Ishikawa (cell line): Measurements from ENCODE around the gene TRIP10.

Experiments used
- CREB1 ChIP-seq: IDR thresholded peaks from 2 replicates; pipeline ENCODE4 v1.6.1; 2012; ENCODE audit warnings: low read depth
- EGR1 ChIP-seq: IDR thresholded peaks from 2 replicates; pipeline ENCODE4 v1.6.1; 2012
- FOXM1 ChIP-seq: IDR thresholded peaks from 2 replicates; pipeline ENCODE4 v1.6.1; 2012; ENCODE audit warnings: low read depth, borderline replicate concordance
- NFIC ChIP-seq: IDR thresholded peaks from 2 replicates; pipeline ENCODE4 v1.6.1; 2012
- RAD21 ChIP-seq: IDR thresholded peaks from 2 replicates; pipeline ENCODE4 v1.6.1; 2012; ENCODE audit warnings: low read depth
- TAF1 ChIP-seq: IDR thresholded peaks from 2 replicates; pipeline ENCODE4 v1.6.1; 2012; ENCODE audit warnings: low read depth, mild to moderate bottlenecking
- TCF12 ChIP-seq: IDR thresholded peaks from 2 replicates; pipeline ENCODE4 v1.6.1; 2012; ENCODE audit warnings: low read depth
- TF ChIP-seq, protein P1 (sequence below): IDR thresholded peaks from 2 replicates; pipeline ENCODE4 v1.6.1; 2012

DNA sequence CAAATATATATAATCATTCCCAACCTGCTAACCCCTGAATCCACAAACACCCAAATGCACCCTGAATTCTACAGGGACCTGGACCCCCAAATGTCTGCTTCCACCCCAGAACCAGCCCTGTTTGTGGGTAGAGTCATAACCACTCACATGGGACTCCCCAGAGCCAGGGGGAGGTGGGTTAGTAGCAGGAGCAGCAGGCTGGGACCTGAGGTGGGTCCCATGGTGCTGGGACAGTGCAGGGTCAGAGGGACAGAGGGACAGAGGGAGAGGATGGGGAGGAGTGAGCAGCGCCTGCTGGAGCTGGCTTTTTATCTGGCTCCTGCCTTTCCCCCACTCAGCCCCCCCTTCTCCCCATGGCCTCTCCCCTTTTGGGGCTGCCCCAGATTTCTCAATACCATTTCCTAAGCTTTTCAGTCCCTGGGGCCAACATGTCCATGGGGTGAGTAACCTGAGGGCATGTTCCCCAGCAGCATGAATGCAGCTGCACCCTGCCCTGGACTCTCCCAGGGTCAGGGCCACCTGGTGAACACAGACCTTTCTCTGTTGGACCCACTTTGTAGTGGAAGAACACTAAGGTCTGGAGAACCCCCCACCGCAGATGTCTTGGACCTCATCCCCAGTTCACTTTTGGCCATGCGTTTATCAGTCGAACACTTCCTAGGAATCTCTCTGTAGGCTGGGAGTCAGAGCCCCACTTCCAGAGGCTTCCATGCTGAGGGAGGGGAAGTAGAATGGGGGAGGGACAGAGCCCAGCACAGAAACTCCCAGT is 18.9 kb upstream of the TRIP10 start, which contains the start of gene C3:
- TF ChIP-seq TAF1, result no peak
- no peak for TF ChIP-seq RAD21
- no peak for TF ChIP-seq FOXM1
- TF ChIP-seq CREB1, result no peak
- TF ChIP-seq, protein P1, sequence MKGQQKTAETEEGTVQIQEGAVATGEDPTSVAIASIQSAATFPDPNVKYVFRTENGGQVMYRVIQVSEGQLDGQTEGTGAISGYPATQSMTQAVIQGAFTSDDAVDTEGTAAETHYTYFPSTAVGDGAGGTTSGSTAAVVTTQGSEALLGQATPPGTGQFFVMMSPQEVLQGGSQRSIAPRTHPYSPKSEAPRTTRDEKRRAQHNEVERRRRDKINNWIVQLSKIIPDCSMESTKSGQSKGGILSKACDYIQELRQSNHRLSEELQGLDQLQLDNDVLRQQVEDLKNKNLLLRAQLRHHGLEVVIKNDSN, result no peak
- TF ChIP-seq NFIC, result no peak
- TF ChIP-seq TCF12, result no peak
- TF ChIP-seq EGR1, result no peak
